Measurements from ENCODE around the gene ATL2. TPM values are rescaled to one million over a fixed set of nuclear protein-coding genes. Genes with fewer than 3 reads are reported as not detected.
"Not testable (repeated sequence)": the region's sequence is repeated elsewhere in the genome, so short reads cannot be mapped to it uniquely, and the experiment has no call there.

Gene ATL2
- total RNA-seq, 4 donors from 2014 or later = 147 to 220 (median 187) TPM

DNA sequence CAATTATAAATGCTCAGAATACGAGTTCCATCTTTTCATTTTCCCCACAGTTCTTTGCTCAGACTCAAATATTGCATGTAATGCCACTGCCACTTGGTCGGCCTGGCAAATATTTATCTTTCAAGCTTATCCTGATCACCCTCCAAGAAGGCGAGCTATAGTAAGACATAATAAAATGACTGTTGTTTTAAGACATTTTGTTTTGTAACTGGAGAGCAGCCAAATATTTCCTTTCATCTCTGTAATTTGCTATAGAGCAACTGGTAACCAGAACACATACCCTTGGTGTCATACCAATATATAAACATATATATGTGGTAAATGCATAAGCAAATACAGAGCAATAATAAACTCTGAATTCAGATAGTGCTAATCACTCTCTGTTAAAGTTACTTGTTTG lies 7.3 kb upstream of the ATL2 start:
- no peak for DNase-seq (ENCODE audit: low spot score in 2 of 2)
- 62 to 63% methylated on average over 3 of the region's 3 CpGs for WGBS, 2 donors

DNA sequence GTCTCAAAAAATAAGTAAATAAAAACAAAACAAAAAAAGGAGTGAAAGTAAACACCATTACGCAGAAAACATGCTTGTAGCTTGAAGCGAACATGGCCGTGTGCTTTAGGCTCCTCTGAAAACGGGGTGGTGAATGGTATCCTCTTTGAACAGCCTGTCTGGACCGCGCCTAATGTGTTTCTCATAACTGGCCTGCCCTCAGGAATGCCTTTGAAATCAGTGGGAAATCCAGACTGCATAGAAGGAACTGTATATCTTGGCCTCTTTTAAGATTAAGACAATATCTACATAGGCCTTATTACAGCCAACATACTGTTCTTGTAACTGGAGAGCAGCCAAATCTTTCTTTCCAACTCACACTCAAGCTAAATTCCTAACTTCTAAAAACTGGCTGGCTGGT lies 6.7 kb upstream of the ATL2 start:
- 79 to 84% methylated on average over 6 of the region's 6 CpGs for WGBS, 2 donors
- intact Hi-C loops (cut with DNase I; ENCODE audit: low total_unique reads); DNase-seq (ENCODE audit: low spot score in 2 of 2); H3K4me3 ChIP-seq (ENCODE audit: low read depth, poor library complexity, severe bottlenecking): not testable (repeated sequence)

More for the DNA sequence above, 7.3 kb upstream of the ATL2 start:
- TF ChIP-seq POLR2A (IDR thresholded peaks at IDR 0.05) (no peak), CTCF (IDR thresholded peaks at IDR 0.05) (no peak)
- intact Hi-C loops (cut with DNase I; ENCODE audit: low total_unique reads) = no loop called here
- H3K4me3 ChIP-seq (ENCODE audit: low read depth, poor library complexity, severe bottlenecking) = no peak overlapping the region

- TF ChIP-seq CTCF (IDR thresholded peaks at IDR 0.05) (no peak), POLR2A (IDR thresholded peaks at IDR 0.05) (no peak)
- 78 to 88% methylated on average over 6 of the region's 6 CpGs for WGBS, 2 donors
Observed at GRCh38 chr2:38381381-38382143, 4.5 kb upstream of the ATL2 start.

DNA sequence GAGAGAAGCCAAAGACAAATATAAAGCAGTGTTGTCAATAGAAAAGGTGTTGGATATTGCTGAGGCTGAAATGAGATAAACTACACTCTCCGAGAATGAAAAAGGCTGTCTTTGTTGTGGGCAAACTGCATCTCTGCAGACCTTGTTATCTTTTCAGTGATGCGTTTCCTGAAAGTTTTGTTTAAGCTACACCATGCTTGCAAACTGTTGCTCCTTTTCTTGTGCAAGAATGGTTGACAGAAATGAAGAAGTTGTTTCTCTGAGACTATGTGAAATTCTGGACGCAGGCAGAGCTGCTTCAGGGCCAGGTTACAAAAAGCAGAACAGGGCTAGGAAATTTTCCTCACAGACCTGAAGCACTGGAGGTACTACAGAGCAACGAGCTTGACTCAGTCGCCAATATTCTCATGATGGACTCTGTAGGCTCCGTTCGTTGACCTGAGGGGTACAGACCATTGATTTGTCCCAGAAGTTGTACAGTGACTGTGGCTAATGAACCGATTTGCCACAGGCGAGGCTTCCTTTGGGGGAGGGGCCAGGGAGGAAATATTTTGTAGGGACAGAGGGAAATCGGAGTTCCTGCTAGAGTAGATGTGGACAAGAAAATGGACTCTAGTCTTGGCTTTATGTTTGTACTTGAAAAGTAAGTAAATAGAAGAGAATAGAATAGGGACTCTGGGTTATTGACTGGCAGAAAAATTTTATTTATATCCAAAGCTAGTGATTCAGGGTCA lies 3.5 kb upstream of the ATL2 start:
- WGBS, 2 donors = 63 to 74% methylated on average over 10 of the region's 10 CpGs
- intact Hi-C loops (cut with DNase I; ENCODE audit: low total_unique reads) = no loop called here
- TF ChIP-seq CTCF (IDR thresholded peaks at IDR 0.05) (no peak), POLR2A (IDR thresholded peaks at IDR 0.05) (no peak)
- no peak overlapping the region for H3K4me3 ChIP-seq (ENCODE audit: low read depth, poor library complexity, severe bottlenecking)
- DNase-seq (ENCODE audit: low spot score in 2 of 2) = no peak

More at GRCh38 chr2:38381381-38382143, 4.5 kb upstream of the ATL2 start:
- DNase-seq (ENCODE audit: low spot score in 2 of 2) = no peak
- intact Hi-C loops (cut with DNase I; ENCODE audit: low total_unique reads) = no loop called here
- H3K4me3 ChIP-seq (ENCODE audit: low read depth, poor library complexity, severe bottlenecking) = no peak overlapping the region

DNA sequence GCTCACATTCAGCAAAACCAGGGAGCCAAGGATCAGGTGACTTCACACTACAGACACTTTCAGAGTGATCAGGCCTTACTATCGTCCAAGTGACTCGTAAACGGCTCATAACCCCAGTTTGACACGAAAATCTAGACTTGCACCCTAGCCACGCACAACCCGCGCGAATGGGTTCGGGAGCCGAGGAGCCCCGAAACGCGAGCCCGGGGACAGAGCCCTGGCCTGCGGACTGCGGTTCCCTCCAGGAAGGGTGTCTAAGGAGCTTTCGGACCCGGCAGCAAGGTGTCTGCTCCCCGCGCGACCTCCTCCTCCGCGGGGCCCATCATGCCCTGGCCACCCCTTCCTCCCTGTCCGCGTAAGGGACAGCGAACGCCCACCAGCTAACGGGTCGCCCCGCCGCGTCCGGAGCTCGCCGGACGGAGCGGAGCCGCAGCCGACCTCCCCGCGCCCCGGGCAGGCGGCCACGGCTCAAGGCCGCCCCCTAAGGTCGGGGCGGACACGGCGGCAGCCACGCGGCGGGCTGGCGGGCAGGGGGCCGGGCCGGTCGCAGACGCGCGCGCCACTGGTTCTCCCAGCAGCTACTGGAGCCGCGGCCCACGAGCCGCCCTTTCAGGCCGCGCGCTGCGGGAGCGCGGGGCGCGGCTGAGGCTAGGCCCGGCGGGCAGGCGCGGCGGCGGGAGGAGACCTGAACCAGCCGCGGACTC lies 575 bp downstream of the ATL2 start:
- DNase-seq (ENCODE audit: low spot score in 2 of 2) = peak; percentile 35 to 89
- WGBS, 2 donors = 0 to 1% methylated on average over 29 to 32 of the region's 80 CpGs
- TF ChIP-seq CTCF (IDR thresholded peaks at IDR 0.05) (no peak), POLR2A (IDR thresholded peaks at IDR 0.05) (no peak)
- intact Hi-C loops (cut with DNase I; ENCODE audit: low total_unique reads) = loop anchor here (10.0 kb wide), 1 partner anchor 88 kb away; no protein-coding TSS in a partner anchor
- H3K4me3 ChIP-seq (ENCODE audit: low read depth, poor library complexity, severe bottlenecking) = peak overlapping the region; percentile 78
